HG02885 (cell line): Measurements from ENCODE around the gene SPATA6.
"Not testable (repeated sequence)": the region's sequence is repeated elsewhere in the genome, so short reads cannot be mapped to it uniquely, and the experiment has no call there.

Experiments
- ATAC-seq: cut with Tn5 transposase; IDR thresholded peaks from one replicate; pipeline ENCODE4 v1.9.1; 2021; ENCODE audit warnings: mild to moderate bottlenecking; ENCODE audit not compliant: unreplicated experiment, poor library complexity

Gene SPATA6

GRCh38 chr1:48471691-48472576, at the start of gene SPATA6:
Gene SPATA6 (minus strand): TSS chr1:48472204. CDS start chr1:48472008, 196 bp downstream.
- ATAC-seq, result peak; percentile 99

- not testable (repeated sequence) for ATAC-seq
Observed at GRCh38 chr1:48519896-48520295, 47.9 kb upstream of the SPATA6 start.

- no peak for ATAC-seq
Observed at GRCh38 chr1:48506870-48507269, 34.9 kb upstream of the SPATA6 start.

DNA sequence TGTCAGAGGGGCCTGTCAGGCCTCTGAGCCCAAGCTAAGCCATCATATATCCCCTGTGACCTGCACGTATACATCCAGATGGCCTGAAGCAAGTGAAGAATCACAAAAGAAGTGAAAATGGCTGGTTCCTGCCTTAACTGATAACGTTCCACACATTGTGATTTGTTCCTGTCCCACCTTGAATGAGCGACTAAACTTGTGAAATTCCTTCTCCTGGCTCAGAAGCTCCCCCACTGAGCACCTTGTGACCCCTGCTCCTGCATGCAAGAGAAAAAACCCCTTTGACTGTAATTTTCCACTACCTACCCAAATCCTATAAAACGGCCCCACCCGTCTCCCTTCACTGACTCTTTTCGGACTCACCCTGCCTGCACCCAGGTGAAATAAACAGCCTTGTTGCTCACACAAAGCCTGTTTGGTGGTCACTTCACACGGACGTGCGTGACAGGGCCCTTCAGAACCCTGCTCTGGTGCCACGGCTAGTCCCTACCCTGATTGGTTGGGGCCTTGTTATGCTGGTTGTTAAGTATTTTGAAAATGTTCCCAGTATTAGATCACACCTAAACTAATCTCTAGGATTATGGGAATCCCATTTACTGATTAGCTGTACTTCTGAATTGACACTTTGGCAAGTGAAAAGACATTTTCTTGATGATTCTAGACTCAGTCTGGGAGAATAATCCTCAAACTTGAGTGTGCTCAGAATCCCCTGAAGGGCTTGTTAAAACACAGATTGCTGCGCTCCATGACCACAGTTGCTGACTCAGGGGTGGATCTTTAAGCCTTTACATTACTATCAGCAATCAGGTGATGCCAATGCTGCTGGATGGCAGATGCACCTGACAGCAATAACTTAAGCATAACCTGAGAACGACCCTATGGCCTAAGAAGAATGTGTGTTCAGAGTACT, 28.8 kb upstream of the SPATA6 start:
- ATAC-seq, result no peak

- ATAC-seq, result no peak
Observed at GRCh38 chr1:48499211-48499735, 27.3 kb upstream of the SPATA6 start.

GRCh38 chr1:48498096-48498791, 26.2 kb upstream of the SPATA6 start:
- ATAC-seq, result peak; percentile 89

- ATAC-seq, result no peak
Observed at GRCh38 chr1:48495911-48496310, 23.9 kb upstream of the SPATA6 start.

GRCh38 chr1:48495166-48495565, 23.2 kb upstream of the SPATA6 start:
- no peak for ATAC-seq

- no peak for ATAC-seq
Observed at GRCh38 chr1:48493970-48494769, 22.2 kb upstream of the SPATA6 start.

- ATAC-seq, result no peak
Observed at GRCh38 chr1:48493041-48493440, 21.0 kb upstream of the SPATA6 start.

DNA sequence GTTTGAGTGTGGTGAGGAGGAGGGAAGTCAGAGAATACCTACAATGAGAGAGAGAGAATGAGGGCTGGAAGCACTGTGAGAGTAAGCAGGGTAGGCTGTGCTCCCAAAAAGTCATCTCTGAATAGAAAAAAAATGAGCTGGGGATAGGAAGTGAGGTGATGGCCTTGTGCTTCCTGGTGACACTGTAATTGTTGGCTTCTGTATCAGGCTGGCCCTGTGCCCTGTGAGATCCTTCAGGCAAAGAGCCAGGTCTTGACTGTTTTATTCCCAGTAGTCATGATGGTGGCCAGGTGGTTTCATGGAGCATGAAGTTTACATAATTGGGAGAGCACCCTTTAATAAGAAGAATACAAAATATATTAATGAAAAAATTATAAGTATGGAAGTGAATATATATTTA, 20.4 kb upstream of the SPATA6 start:
- ATAC-seq, result no peak

DNA sequence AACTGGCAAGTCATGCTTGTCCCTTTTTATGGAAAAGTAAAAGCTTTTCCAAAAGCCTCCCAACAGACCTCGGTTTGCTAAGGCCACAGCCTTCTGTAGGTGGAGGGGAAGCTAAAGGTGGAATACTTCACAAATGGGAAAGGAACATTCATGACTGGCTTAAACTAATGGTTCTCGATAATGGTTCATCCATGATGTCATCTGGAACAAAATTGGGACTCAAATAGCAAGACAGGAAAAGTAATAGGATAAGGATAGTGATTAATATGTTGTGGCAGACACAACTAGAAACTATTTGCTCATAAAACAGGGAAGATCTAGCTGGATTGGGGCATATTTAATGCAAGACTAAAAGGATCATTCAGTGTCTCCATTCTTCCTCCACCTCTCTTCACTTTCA, 16.7 kb upstream of the SPATA6 start:
- no peak for ATAC-seq

GRCh38 chr1:48480504-48480903, 8.5 kb upstream of the SPATA6 start:
- no peak for ATAC-seq

GRCh38 chr1:48480023-48480422, 8.0 kb upstream of the SPATA6 start:
- ATAC-seq, result not testable (repeated sequence)

DNA sequence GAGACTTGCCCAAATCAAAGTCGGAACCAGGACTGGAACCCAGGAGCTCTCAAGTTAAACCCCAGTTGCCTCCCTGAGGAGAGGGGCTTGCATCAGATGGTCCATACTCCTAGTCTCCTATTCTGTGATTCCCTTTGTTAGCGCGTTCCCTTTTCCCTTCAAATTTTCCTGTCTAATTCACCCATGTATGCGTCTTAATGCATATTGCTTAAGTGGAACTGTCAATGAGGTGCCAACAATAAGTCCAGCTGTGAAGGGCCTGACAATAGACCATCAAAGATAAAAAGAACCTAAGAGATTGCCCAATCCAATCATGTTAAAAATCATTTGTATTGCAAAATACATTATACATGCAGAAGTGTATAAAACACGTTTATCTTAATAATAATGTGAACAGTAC, 634 bp upstream of the SPATA6 start:
- no peak for ATAC-seq

DNA sequence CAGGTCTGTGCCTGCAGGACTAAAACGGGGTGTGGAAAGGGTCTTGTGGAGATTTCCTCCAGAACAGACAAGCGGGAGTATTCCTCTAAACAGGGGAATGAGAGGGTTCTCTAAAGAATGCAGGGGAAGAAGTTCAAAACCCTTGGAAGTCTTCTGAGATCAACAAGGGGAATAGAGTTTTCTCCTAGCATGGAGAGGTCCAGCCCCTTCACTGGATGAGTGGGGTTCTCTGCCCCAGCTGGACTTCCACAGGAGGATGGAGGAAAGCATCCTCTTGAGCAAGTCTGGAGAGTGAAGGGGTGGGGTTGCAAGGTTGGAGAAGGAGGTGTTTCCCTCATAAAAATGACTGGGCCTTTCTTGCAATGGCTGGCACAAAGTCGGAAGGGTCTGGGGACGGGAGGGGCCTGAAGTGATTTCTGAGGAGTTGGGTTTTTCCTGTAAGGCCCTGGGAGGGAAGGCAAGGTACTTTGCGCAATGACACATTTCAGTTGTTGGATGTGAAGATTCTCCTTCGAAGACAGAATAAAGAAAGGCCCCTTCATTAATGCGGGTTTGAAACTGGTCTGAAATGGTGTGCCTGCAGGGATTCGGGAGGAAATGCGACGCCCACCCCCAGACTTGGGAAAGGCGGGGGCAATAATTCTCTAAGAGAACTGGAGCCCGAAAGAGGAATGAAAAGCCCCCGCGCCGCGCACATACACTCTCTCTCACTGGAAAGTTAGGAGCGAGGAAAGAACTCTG, 884 bp downstream of the SPATA6 start:
- ATAC-seq, result no peak

DNA sequence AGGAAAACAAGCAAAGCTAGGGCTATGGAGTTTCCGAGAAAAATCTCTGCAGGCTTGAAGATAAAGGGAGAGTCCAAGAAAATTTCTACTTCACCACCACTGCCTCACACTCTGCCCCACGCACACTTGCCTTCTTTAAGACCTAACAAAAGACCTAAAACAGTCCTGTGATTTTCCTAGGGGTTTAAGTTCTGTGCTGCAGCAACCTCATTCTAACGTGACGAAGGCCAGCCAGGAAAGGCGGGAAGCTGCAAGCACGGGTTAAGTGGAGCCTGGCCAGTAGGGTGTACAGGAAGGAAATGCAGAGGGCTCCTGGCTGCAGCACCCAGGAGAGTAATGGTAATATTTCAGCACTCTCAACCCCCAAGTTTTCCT, 1.5 kb downstream of the SPATA6 start:
- no peak for ATAC-seq

GRCh38 chr1:48469616-48470480, 2.2 kb downstream of the SPATA6 start:
- no peak for ATAC-seq
